Epithelial cell of esophagus (primary cell): ENCODE data around the gene LSG1.

ENCODE experiments used
- DNase-seq: peaks from one replicate; pipeline ENCODE4 v3.0.0; 2010; ENCODE audit warnings: low read depth
- H3K4me3 ChIP-seq: 2 replicates; pipeline ENCODE4 v1.5.1; 2011; ENCODE audit warnings: mild to moderate bottlenecking, low read length, control low read depth
- TF ChIP-seq, protein P1 (sequence below): IDR thresholded peaks from 2 replicates; pipeline ENCODE4 v1.5.1; 2011; ENCODE audit warnings: low read depth, mild to moderate bottlenecking, low read length, control low read depth, inconsistent platforms; ENCODE audit not compliant: insufficient read depth; ENCODE audit errors: missing control alignments

The LSG1 gene

GRCh38 chr3:194671900-194672808 lies at the start of gene LSG1:
Gene LSG1, minus strand, starts transcription at chr3:194672191. Its CDS starts 29 bp downstream, at chr3:194672162.
- peak; percentile 97 for DNase-seq
- TF ChIP-seq, protein P1, sequence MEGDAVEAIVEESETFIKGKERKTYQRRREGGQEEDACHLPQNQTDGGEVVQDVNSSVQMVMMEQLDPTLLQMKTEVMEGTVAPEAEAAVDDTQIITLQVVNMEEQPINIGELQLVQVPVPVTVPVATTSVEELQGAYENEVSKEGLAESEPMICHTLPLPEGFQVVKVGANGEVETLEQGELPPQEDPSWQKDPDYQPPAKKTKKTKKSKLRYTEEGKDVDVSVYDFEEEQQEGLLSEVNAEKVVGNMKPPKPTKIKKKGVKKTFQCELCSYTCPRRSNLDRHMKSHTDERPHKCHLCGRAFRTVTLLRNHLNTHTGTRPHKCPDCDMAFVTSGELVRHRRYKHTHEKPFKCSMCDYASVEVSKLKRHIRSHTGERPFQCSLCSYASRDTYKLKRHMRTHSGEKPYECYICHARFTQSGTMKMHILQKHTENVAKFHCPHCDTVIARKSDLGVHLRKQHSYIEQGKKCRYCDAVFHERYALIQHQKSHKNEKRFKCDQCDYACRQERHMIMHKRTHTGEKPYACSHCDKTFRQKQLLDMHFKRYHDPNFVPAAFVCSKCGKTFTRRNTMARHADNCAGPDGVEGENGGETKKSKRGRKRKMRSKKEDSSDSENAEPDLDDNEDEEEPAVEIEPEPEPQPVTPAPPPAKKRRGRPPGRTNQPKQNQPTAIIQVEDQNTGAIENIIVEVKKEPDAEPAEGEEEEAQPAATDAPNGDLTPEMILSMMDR = no peak
- H3K4me3 ChIP-seq = peak within 1 kb of the TSS; percentile 100

DNA sequence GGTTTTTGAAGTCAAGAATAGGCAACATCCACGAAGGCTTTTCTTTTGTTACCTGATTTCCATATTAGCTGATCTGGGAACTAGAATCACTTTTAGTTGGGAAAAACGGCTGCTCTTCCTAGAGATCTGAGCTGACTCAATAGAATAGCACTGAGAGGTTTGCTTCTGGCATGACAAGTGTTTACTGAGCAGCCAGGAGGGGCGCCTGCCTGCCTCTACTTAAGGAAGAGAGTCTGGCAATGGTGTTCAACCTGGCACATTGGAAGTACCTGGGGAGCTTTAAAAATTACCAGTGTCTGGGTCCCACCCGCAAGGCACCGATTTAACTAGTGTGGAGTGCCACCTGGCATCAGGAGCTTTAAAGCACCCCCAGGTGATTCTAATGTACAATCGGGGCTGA lies 48.1 kb upstream of the LSG1 start:
- DNase-seq = no peak
- H3K4me3 ChIP-seq = no peak overlapping the region
- TF ChIP-seq, protein P1 = no peak

DNA sequence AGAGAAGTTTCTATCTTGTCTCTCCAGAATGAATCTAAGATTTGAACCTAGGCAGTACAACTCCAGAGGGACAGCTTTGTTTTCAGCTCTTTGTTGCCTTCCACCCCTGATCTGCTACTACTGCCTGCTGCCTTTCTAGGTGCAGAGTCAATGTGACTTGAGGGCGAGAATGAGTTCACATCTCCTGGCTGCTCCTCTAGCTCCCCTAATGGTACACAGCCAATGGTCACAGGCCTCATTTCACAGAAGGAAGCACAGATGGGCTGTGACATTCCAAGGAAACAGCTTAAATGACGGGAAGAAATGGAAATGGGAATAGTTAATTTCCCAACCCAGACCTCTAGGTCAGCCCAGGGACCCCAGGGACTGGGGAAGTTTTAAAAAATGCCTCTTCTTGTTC lies 46.1 kb upstream of the LSG1 start:
- DNase-seq = no peak
- H3K4me3 ChIP-seq = no peak overlapping the region
- TF ChIP-seq, protein P1 = no peak

- peak; percentile 86 for DNase-seq
- TF ChIP-seq, protein P1 = no peak
- no peak overlapping the region for H3K4me3 ChIP-seq
Measured at GRCh38 chr3:194715022-194715800, 43.2 kb upstream of the LSG1 start.

DNA sequence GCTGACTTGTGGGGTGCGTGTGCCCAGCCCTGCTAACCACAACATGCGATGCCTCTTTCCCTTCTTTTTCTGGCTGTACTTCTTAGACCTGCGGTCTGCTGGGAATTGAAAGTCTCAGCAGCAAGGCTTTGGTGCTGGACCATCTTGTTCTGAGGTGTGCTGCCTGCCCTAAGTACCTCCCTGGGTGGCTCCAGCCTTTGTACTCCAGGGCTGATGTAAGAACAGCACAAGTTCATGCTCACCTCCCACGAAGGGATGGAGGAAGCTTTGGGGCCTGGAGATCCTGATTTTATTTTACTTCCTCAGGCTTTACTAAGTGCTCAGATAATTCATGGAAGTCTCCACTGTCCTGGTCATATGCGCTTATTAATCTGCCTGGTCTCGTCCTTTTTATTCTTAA lies 42.6 kb upstream of the LSG1 start:
- TF ChIP-seq, protein P1 = no peak
- H3K4me3 ChIP-seq = no peak overlapping the region
- DNase-seq = no peak

DNA sequence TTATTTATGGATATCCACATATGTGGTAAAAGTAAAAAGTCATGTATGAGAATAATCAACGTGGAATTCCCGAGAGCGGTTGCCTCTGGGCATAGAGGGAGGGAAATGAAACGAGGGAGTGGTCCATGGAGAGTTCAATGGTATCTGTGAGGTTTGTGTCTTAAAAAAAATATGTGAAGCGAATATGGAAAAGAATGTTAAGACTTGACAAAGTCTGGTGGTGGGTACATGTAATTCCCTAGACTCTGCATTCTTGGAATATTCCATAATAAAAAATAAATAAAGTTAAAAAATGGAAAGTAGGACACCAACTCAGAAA lies 42.1 kb upstream of the LSG1 start:
- no peak overlapping the region for H3K4me3 ChIP-seq
- DNase-seq = no peak
- TF ChIP-seq, protein P1 = no peak
